SK-N-SH treated with all-trans-retinoic acid at 6 μM for 48 hours (cell line): ENCODE data around the gene SEC22A.

Source experiments
- ATAC-seq: fragments of 200-7000 bp; cut with Tn5 transposase; 3 replicates; pipeline ENCODE4 v1.9.1; 2020; ENCODE audit warnings: mild to moderate bottlenecking, moderate library complexity
- ARNTL ChIP-seq: fragments of 450-650 bp; formaldehyde crosslinking; IDR thresholded peaks from 2 replicates; pipeline ENCODE4 v1.5.0; 2020; ENCODE audit warnings: low read depth, mild to moderate bottlenecking, moderate library complexity, borderline replicate concordance
- BACH2 ChIP-seq: fragments of 250-450 bp; sonication (Bioruptor Pico); IDR thresholded peaks from 2 replicates; pipeline ENCODE4 v1.9.0; 2021; ENCODE audit warnings: mild to moderate bottlenecking, borderline replicate concordance
- CSDC2 ChIP-seq: fragments of 250-450 bp; sonication (Bioruptor Pico); IDR thresholded peaks from 2 replicates; pipeline ENCODE4 v1.5.0; 2020; ENCODE audit warnings: mild to moderate bottlenecking, moderate library complexity
- CSRNP3 ChIP-seq: fragments of 250-450 bp; sonication (Bioruptor Pico); IDR thresholded peaks from 2 replicates; pipeline ENCODE4 v1.5.1; 2021; ENCODE audit warnings: mild to moderate bottlenecking, moderate library complexity
- ESRRG ChIP-seq: fragments of 250-450 bp; sonication (Bioruptor Pico); IDR thresholded peaks from 2 replicates; pipeline ENCODE4 v1.6.1; 2021; ENCODE audit warnings: mild to moderate bottlenecking
- GLIS3 ChIP-seq: fragments of 250-450 bp; sonication (Bioruptor Pico); IDR thresholded peaks from 2 replicates; pipeline ENCODE4 v1.5.0; 2020; ENCODE audit warnings: mild to moderate bottlenecking, moderate library complexity
- ISL1 ChIP-seq: fragments of 250-450 bp; sonication (Bioruptor Pico); IDR thresholded peaks from 2 replicates; pipeline ENCODE4 v2.1.2; 2022; ENCODE audit warnings: mild to moderate bottlenecking, moderate library complexity
- OSR1 ChIP-seq: fragments of 250-450 bp; sonication (Bioruptor Pico); IDR thresholded peaks from 2 replicates; pipeline ENCODE4 v1.8.0; 2022; ENCODE audit warnings: moderate library complexity, mild to moderate bottlenecking, inconsistent platforms
- POU6F1 ChIP-seq: fragments of 250-450 bp; sonication (Bioruptor Pico); IDR thresholded peaks from 2 replicates; pipeline ENCODE4 v1.8.0; 2021; ENCODE audit warnings: low read depth, mild to moderate bottlenecking, moderate library complexity, borderline replicate concordance
- PPARA ChIP-seq: fragments of 250-450 bp; sonication (Bioruptor Pico); IDR thresholded peaks from 2 replicates; pipeline ENCODE4 v1.5.0; 2020; ENCODE audit warnings: mild to moderate bottlenecking, borderline replicate concordance
- RARB ChIP-seq: fragments of 250-450 bp; sonication (Bioruptor Pico); IDR thresholded peaks from 2 replicates; pipeline ENCODE4 v1.8.0; 2021; ENCODE audit warnings: mild to moderate bottlenecking, moderate library complexity
- SNAI2 ChIP-seq: fragments of 250-450 bp; sonication (Bioruptor Pico); IDR thresholded peaks from 2 replicates; pipeline ENCODE4 v1.5.0; 2020; ENCODE audit warnings: mild to moderate bottlenecking, moderate library complexity
- TCF4 ChIP-seq: fragments of 250-450 bp; sonication (Bioruptor Pico); IDR thresholded peaks from 2 replicates; pipeline ENCODE4 v1.8.0; 2021; ENCODE audit warnings: mild to moderate bottlenecking, moderate library complexity, borderline replicate concordance
- TOX ChIP-seq: fragments of 250-450 bp; sonication (Bioruptor Pico); IDR thresholded peaks from 2 replicates; pipeline ENCODE4 v1.8.0; 2021; ENCODE audit warnings: mild to moderate bottlenecking, moderate library complexity, borderline replicate concordance
- TSHZ2 ChIP-seq: fragments of 250-450 bp; sonication (Bioruptor Pico); IDR thresholded peaks from 2 replicates; pipeline ENCODE4 v1.5.0; 2020; ENCODE audit warnings: mild to moderate bottlenecking, moderate library complexity
- ZC3H10 ChIP-seq: fragments of 250-450 bp; sonication (Bioruptor Pico); IDR thresholded peaks from 2 replicates; pipeline ENCODE4 v1.5.1; 2021; ENCODE audit warnings: mild to moderate bottlenecking, moderate library complexity
- ZFP3 ChIP-seq: fragments of 250-450 bp; sonication (Bioruptor Pico); IDR thresholded peaks from 2 replicates; pipeline ENCODE4 v1.5.0; 2020; ENCODE audit warnings: mild to moderate bottlenecking, moderate library complexity
- ZFP30 ChIP-seq: fragments of 450-650 bp; formaldehyde crosslinking; IDR thresholded peaks from 2 replicates; pipeline ENCODE4 v1.5.0; 2022; ENCODE audit warnings: mild to moderate bottlenecking, moderate library complexity
- ZNF565 ChIP-seq: fragments of 450-650 bp; formaldehyde crosslinking; conservative IDR thresholded peaks from 2 replicates; pipeline ENCODE4 v1.5.0; 2020; ENCODE audit warnings: low read depth, mild to moderate bottlenecking, moderate library complexity
- ZNF70 ChIP-seq: fragments of 450-650 bp; formaldehyde crosslinking; IDR thresholded peaks from 2 replicates; pipeline ENCODE4 v1.5.0; 2020; ENCODE audit warnings: mild to moderate bottlenecking, moderate library complexity
- ZNF8 ChIP-seq: fragments of 450-650 bp; formaldehyde crosslinking; IDR thresholded peaks from 2 replicates; pipeline ENCODE4 v1.5.0; 2020; ENCODE audit warnings: mild to moderate bottlenecking, moderate library complexity
- TF ChIP-seq, protein P1 (sequence below): fragments of 250-450 bp; sonication (Bioruptor Pico); IDR thresholded peaks from 2 replicates; pipeline ENCODE4 v1.8.0; 2020; ENCODE audit warnings: mild to moderate bottlenecking, moderate library complexity, borderline replicate concordance

SEC22A gene

DNA sequence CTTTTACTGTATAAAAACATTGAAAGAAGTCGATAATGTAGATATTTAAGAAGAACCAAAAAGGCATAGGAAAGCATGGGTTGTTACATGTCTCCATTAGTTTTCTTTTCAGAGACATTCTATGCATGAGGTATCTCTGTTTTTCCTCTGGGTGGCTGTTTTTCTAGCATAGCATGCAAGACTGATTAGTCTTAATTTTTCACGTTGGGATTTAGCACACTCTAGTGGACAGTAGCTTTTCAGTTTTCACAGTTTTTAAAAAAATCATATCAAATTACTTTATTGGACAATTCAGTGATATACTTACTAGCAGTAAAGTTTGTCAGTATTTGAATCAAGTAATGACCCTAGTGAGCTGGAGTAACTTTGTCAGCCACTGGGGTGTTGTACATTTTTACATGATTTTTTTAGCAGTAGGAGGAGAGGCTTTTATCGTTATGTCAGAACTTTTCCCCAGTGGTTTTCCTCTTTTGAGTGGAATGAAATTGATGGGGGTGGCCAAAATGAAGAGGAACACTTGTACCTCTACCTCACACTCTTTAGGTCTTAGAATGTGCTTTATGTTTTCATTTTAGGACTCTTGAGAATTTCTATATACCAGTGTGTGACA, 57.2 kb downstream of the SEC22A start:
- ATAC-seq: peak; percentile 97
- TF ChIP-seq ZNF8 (CRISPR knock-in tag) (no peak), ZFP3 (CRISPR knock-in tag) (no peak), OSR1 (CRISPR knock-in tag) (no peak), PPARA (CRISPR knock-in tag) (no peak), ZNF70 (no peak), TOX (CRISPR knock-in tag) (no peak), ESRRG (CRISPR knock-in tag) (no peak), BACH2 (CRISPR knock-in tag) (no peak), CSDC2 (CRISPR knock-in tag) (no peak), SNAI2 (CRISPR knock-in tag) (no peak), ARNTL (no peak)

- TF ChIP-seq ZFP3 (CRISPR knock-in tag) (no peak), ZNF8 (CRISPR knock-in tag) (no peak), ESRRG (CRISPR knock-in tag) (no peak), RARB (CRISPR knock-in tag) (no peak), SNAI2 (CRISPR knock-in tag) (no peak), ZC3H10 (CRISPR knock-in tag) (no peak), ZNF565 (CRISPR knock-in tag) (no peak), ARNTL (no peak), OSR1 (CRISPR knock-in tag) (no peak), CSRNP3 (CRISPR knock-in tag) (no peak)
- no peak for ATAC-seq
Measured at GRCh38 chr3:123261666-123262065, 59.9 kb downstream of the SEC22A start.

GRCh38 chr3:123262226-123262625, 60.5 kb downstream of the SEC22A start:
- no peak for TF ChIP-seq GLIS3 (CRISPR knock-in tag)
- TF ChIP-seq, protein P1, sequence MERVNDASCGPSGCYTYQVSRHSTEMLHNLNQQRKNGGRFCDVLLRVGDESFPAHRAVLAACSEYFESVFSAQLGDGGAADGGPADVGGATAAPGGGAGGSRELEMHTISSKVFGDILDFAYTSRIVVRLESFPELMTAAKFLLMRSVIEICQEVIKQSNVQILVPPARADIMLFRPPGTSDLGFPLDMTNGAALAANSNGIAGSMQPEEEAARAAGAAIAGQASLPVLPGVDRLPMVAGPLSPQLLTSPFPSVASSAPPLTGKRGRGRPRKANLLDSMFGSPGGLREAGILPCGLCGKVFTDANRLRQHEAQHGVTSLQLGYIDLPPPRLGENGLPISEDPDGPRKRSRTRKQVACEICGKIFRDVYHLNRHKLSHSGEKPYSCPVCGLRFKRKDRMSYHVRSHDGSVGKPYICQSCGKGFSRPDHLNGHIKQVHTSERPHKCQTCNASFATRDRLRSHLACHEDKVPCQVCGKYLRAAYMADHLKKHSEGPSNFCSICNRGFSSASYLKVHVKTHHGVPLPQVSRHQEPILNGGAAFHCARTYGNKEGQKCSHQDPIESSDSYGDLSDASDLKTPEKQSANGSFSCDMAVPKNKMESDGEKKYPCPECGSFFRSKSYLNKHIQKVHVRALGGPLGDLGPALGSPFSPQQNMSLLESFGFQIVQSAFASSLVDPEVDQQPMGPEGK (CRISPR knock-in tag): no peak
- no peak for TF ChIP-seq ZFP30 (CRISPR knock-in tag)
- no peak for TF ChIP-seq PPARA (CRISPR knock-in tag)
- TF ChIP-seq BACH2 (CRISPR knock-in tag): no peak
- no peak for TF ChIP-seq ARNTL
- no peak for TF ChIP-seq TSHZ2
- ATAC-seq: no peak

DNA sequence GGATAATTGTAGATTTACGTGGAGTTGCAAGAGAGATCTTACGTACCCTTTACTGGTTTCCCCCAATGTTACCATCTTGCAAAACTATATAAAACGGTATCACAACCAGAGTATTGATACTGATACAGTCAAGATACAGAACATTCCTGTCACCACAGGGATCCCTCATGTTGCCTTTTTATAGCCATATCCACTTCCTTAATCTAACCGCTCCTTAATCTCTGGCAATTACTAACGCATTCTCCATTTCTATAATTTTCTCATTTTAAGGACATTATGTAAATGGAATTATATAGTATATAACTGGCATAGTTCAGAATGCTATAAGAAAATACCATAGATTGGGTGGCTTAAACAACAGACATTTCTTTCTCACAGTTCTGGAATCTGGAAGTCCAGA, 61.1 kb downstream of the SEC22A start:
- no peak for TF ChIP-seq GLIS3 (CRISPR knock-in tag)
- TF ChIP-seq ZNF8 (CRISPR knock-in tag): no peak
- no peak for TF ChIP-seq ESRRG (CRISPR knock-in tag)
- no peak for TF ChIP-seq TOX (CRISPR knock-in tag)
- no peak for TF ChIP-seq PPARA (CRISPR knock-in tag)
- no peak for TF ChIP-seq POU6F1 (CRISPR knock-in tag)
- TF ChIP-seq CSRNP3 (CRISPR knock-in tag): no peak
- TF ChIP-seq, protein P1 (CRISPR knock-in tag): no peak
- TF ChIP-seq OSR1 (CRISPR knock-in tag): no peak
- TF ChIP-seq ISL1 (CRISPR knock-in tag): no peak
- TF ChIP-seq RARB (CRISPR knock-in tag): no peak
- no peak for TF ChIP-seq TCF4 (CRISPR knock-in tag)
- no peak for TF ChIP-seq ARNTL
- no peak for TF ChIP-seq ZC3H10 (CRISPR knock-in tag)
- TF ChIP-seq ZFP30 (CRISPR knock-in tag): no peak
- TF ChIP-seq, all 23 proteins: peak for 0
- no peak for ATAC-seq
